Activated T-cell treated with anti-CD3 and anti-CD28 coated beads, Interleukin-2, amount 50 U/mL, for 1 hour (primary cell): ENCODE results near the gene ANO8.

Experiments
- DNase-seq: peaks from one replicate; pipeline ENCODE4 v3.0.0-alpha.2; 2020

ANO8 gene

GRCh38 chr19:17328517-17329365, 5.9 kb downstream of the ANO8 start:
- DNase-seq = peak; percentile 61

GRCh38 chr19:17327654-17328516, 6.8 kb downstream of the ANO8 start:
- DNase-seq = peak; percentile 70

- no peak for DNase-seq
These were observed 7.5 kb downstream of the ANO8 start for GRCh38 chr19:17327068-17327653.

DNA sequence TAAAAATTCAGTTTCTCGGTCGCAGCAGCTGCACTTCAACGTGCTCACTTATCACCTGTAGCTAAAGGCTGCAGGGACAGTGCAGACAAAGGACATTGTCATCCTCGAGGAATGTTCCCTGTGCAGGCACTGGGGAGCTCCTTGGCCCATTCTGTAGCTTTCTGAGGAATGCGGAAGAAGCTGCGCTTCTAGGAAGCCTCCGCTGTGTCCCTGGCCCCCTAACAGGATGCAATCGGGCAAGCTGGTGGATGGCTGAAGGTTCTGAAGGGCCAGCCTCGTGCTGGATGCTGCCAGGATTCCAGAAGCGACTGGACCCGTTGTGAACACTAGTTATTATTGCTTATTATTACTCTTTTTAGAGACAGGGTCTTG, 8.1 kb downstream of the ANO8 start:
- no peak for DNase-seq

- DNase-seq = no peak
These were observed 8.6 kb downstream of the ANO8 start for GRCh38 chr19:17325881-17326594.

DNA sequence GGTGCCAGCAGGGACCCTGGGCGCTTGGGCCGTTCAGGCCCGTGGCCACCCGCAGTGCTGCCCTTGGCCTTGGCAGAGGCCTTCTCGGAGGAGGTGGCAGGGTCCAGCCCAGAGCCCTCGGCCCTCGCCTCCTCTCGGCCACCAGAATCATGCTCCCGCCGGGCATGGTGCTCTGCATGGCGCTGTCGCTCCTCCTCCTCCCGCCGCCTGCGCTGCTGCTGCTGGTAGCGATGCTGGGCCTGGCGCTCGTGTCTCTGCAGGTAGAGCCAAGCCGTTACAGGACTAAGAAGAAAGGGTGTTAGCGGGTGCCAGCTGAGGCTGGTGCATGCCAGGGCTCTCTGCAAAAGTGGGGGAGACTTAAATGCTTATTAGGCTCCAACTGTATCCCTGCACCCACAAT, 9.5 kb downstream of the ANO8 start:
- DNase-seq = no peak

GRCh38 chr19:17324357-17325114, 10.1 kb downstream of the ANO8 start:
- no peak for DNase-seq

DNA sequence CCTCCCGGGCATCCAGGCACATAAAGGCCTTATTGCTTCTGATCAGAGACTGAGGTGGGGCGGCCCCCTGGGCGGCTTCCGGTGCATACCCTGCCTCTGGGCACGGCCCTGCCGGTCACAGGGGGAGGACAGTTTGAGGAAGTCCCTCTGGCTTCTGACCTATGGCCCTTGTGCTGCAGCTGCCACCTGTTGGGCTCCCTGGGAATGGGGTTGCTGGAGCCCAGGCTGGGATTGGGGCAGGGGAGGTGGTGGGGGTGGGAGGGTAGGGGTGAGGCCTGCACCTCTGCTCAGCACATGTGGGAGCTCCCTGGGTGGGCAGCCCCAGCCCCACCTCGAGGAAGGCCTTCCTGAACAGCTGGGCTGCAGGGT, 10.7 kb downstream of the ANO8 start:
- DNase-seq = no peak

- no peak for DNase-seq
These were observed 11.2 kb downstream of the ANO8 start for GRCh38 chr19:17323300-17323963.

DNA sequence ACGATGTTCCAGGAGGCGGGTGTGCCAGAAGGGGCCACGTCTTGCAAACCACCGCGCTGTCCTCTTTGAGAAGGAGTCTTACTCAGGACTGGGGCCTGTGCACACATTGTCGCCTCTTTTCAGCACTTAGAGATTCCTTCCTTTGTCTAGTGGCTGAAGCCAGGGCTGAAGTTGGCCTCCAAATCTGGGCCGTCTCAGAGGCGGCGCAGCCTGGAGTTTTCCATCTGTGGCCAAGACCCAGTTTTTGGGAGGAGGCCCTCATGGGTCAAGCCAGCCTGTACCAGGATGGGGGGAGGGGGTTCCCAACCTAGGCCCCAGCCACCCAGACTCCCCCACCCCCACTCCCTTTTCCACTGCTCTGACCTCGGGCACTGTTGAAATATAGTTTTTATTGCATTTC, 11.8 kb downstream of the ANO8 start:
- no peak for DNase-seq

DNA sequence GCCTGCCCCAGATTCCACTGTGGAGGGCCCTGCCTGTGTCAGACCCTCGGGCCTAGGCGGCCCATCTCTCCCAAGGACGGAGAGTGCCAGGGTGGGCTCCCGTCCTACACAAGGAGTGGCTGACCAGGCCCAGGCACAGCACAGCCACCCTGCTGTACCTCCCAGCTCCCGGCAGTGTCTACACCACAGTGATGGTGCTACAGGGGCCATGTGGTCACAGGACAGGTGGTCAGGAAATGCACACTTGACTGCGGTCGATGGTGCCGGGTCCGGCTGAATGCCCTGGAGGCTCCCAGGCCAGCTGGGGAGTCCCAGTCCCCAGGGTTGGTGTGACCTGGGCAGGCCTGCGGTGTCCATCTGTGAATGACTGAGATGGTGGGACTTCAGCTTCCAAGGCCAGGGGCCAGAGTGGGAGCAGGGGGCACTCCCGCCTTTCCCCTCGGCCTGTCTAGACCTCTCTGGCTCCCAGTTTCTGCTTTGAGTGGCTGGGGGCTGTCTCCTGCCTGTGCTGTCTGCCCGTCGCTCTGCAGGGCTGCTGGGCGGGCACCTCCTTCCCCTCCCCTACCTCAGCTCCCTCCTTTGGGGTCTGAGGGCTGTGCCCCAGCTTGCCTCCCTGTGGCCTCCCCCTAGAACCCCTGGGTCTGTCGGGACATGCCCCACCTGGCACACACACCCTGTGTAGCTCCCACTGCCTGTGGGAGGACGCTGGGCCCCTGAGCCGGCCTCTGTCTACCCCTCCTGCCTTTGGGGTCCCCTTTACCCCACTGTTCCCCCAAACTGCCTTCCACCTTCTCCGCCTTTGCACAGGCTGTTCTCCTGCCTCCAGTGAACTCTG, 12.8 kb downstream of the ANO8 start:
- no peak for DNase-seq

- no peak for DNase-seq
These were observed 14.2 kb downstream of the ANO8 start for GRCh38 chr19:17320435-17320834.

DNA sequence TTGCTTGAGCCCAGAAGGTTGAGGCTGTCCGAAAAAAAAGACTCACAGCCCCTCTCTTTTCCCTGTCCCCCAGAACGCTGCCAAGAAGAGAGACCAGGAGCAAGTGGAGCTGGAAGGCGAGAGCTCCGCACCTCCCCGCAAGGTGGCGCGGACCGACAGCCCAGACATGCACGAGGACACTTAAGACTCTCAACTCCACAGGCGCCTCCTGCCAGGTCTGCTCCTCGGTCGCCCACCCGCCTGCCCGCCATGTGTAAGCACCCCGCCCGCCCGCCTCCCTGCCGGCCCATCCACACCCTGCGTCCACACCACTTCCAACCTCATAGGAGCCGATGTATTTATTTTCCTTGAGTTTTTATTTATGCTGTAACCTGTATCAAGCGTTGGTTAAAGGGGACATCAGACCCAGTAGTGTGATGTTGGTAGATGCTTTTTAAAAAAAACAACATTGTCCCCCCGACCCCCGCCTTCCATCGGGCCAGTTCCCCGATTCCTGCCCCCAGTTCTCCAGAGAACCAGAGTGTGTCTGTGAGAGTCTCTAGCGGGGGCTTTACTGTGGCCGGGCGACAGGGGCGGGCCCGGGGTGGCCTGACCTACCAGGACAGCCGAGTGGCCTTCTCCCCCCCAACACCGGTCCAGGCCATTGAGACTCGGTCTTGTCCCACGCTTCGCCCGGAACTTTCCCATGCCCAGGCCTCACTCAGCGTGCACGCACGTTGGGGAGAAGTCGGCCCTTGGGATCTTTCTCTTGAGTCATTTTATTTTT, 15.0 kb downstream of the ANO8 start:
- no peak for DNase-seq

DNA sequence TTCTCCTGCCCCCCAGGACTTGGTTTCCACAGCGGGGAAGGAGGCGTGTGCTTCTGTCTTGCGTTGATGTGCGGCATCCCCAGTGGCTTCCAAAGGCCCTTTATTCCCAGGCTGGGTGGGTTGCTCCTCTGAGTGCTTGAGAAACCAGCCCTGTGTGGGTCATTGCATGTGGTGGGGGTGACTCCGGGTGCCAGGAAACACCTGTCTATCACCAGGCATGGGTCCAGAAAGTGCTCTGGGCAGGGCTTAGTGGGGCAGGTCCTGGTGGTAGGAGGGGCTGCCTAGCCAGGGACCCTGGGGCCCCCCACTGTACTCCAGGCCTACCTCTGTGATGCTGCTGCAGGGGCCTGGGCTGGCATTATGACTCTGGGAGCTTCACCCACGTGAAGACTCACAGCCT, 15.7 kb downstream of the ANO8 start:
- no peak for DNase-seq

- no peak for DNase-seq
These were observed 20.6 kb downstream of the ANO8 start for GRCh38 chr19:17314007-17314593.

GRCh38 chr19:17312189-17313113, 22.2 kb downstream of the ANO8 start:
- no peak for DNase-seq

DNA sequence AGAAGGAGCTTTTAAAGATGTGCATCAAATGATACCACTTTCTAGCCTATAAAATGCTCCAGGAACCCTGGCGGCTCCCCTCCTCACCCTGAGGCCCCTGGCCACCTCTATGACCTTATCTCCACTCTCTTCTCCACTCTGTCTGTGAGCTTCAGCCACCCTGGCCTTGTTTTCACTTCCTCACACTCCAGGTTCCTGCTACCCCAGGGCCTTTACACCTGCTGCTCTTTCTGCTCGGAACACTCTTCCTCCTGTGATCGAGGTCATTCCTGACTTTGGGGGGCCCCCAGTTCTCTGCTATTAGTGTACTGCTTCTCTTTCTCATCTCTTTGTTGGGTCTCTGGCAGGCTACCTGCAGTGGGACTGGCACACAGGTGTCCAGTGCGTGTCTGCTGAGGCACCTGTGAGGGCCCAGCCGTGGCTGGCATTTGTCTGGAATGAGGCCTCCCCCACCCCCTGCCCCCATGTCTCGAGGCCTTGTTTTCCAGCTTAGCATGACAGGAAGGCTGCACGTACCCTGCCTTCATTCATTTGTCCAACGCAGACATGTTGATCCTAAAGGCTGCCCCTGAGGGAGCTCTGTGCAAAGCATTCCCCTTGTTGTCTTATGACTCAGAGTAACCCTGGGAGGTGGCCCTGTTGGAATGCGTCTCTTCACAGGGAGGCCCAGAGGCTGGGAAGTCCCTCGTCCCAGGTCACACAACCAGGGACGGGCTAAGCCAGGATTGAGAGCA, 23.0 kb downstream of the ANO8 start:
- DNase-seq = no peak

GRCh38 chr19:17309965-17310461, 24.6 kb downstream of the ANO8 start:
- DNase-seq = no peak
